Suprapubic skin (tissue), 4 donors: ENCODE data around the gene LIPH. TPM values are rescaled to one million over a fixed set of nuclear protein-coding genes. Genes with fewer than 3 reads are reported as not detected.

ENCODE experiments used
- DNase-seq, 2 donors: peaks; one replicate each; pipeline ENCODE4 v3.0.0-alpha.2; 2019; ENCODE audit warnings: low spot score in 2 of 2
- H3K27ac ChIP-seq: fragments of 200-600 bp; sonication (generic); one replicate; pipeline ENCODE4 v1.5.1; 2019
- H3K27me3 ChIP-seq: fragments of 200-600 bp; sonication (generic); one replicate; pipeline ENCODE4 v1.5.1; 2019
- H3K36me3 ChIP-seq: fragments of 200-600 bp; sonication (generic); one replicate; pipeline ENCODE4 v1.5.1; 2019
- H3K4me1 ChIP-seq: fragments of 200-600 bp; sonication (generic); one replicate; pipeline ENCODE4 v1.5.1; 2019
- H3K4me3 ChIP-seq: fragments of 200-600 bp; sonication (generic); one replicate; pipeline ENCODE4 v1.5.1; 2019; ENCODE audit warnings: mild to moderate bottlenecking
- H3K9me3 ChIP-seq: fragments of 200-600 bp; sonication (generic); one replicate; pipeline ENCODE4 v1.5.1; 2019
- EP300 ChIP-seq: sonication (generic); formaldehyde crosslinking; IDR thresholded peaks from one replicate; pipeline ENCODE4 v1.6.1; 2017; ENCODE audit warnings: antibody characterized with exemption
- POLR2A ChIP-seq, 2 donors: fragments of 450-650 bp; IDR thresholded peaks; one replicate each; pipeline ENCODE4 v1.6.1; 2017; ENCODE audit warnings: antibody characterized with exemption in 2 of 2, mild to moderate bottlenecking in 2 of 2, moderate library complexity in 2 of 2
- POLR2AphosphoS5 ChIP-seq, 3 donors: sonication (generic); formaldehyde crosslinking; IDR thresholded peaks; one replicate each; pipeline ENCODE4 v1.6.1; 2017; ENCODE audit warnings: antibody characterized with exemption in 3 of 3
- WGBS: methylation state at CpG from one replicate; pipeline ENCODE4 v1.1.5; 2018; 5-methylcytosine and 5-hydroxymethylcytosine counted together
- total RNA-seq, 4 donors: library from RNA; depleted of rRNA; stranded (reverse); fragments of >200 nt; gene quantifications; one replicate each; pipeline ENCODE4 v1.1.0, GENCODE V29; 2016
- TF ChIP-seq, protein P1 (sequence below), 2 donors: fragments of 200-600 bp in 1 of 2; fragments of 450-650 bp in 1 of 2; sonication (generic) in 1 of 2; IDR thresholded peaks; one replicate each; pipeline ENCODE4 v1.5.1; 2016 to 2019; ENCODE audit warnings: antibody characterized with exemption in 2 of 2, mild to moderate bottlenecking in 1 of 2, moderate library complexity in 1 of 2

The LIPH gene
- total RNA-seq, 4 donors from 2014 or later: 10.6 to 18.3 (median 14.7) TPM

DNA sequence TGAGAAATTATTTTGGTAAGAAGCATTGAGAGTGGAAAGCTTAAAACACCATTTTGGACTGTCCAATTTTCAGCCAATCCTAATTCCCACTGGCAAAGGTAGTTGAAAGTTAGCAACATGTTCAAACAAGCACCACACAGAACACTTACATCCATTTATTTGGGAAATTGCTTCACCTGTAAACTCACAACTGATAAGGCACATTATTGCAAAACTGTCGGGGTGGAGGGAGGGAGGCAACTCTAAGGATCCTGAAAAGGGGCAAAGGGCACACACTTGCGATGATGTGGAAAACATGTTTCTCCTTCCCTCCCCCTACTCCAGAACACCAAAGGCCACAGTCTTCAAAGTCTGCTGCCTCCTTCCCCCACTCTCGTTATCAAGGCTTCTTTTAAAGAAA lies 62.9 kb downstream of the LIPH start:
- Histone ChIP-seq H3K4me3 (no peak overlapping the region), H3K27me3 (no peaks in the 10 kb centered on the region), H3K27ac (no peak overlapping the region), H3K9me3 (no peaks in the 10 kb centered on the region), H3K36me3 (peaks cover 84% of the 10 kb centered on the region), H3K4me1 (peaks cover 10% of the 10 kb centered on the region)
- no peak for DNase-seq
- TF ChIP-seq EP300 (no peak), POLR2AphosphoS5 (IDR thresholded peaks at IDR 0.05) (no peak), POLR2A (IDR thresholded peaks at IDR 0.05) (no peak)
- TF ChIP-seq, protein P1, sequence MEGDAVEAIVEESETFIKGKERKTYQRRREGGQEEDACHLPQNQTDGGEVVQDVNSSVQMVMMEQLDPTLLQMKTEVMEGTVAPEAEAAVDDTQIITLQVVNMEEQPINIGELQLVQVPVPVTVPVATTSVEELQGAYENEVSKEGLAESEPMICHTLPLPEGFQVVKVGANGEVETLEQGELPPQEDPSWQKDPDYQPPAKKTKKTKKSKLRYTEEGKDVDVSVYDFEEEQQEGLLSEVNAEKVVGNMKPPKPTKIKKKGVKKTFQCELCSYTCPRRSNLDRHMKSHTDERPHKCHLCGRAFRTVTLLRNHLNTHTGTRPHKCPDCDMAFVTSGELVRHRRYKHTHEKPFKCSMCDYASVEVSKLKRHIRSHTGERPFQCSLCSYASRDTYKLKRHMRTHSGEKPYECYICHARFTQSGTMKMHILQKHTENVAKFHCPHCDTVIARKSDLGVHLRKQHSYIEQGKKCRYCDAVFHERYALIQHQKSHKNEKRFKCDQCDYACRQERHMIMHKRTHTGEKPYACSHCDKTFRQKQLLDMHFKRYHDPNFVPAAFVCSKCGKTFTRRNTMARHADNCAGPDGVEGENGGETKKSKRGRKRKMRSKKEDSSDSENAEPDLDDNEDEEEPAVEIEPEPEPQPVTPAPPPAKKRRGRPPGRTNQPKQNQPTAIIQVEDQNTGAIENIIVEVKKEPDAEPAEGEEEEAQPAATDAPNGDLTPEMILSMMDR (IDR thresholded peaks at IDR 0.05): no peak
- 66% methylated on average over 3 of the region's 3 CpGs for WGBS

DNA sequence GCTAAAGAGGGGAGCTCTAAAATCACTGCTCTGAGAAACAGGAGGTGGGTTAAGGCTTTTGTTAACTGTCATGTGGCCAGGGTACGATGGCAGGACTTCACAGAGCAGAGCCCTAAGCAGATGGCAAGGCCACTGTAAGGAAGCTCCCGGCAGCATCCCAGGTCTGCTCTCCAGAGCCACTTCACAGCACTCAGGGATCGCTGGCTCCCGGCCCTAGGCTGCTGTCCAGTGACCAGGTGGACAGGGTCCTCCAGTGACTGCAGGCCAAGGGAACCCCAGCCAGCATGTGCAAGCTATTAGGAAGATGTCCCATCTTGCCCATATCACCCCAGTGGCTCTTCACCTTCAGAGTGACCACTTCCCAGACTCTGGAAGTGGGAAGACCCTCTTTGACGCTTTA lies 63.9 kb downstream of the LIPH start:
- peaks cover 10% of the 10 kb centered on the region for H3K4me1 ChIP-seq
- no peak overlapping the region for H3K27ac ChIP-seq
- TF ChIP-seq POLR2AphosphoS5 (IDR thresholded peaks at IDR 0.05) (no peak), POLR2A (IDR thresholded peaks at IDR 0.05) (no peak), EP300 (no peak)
- TF ChIP-seq, protein P1 (IDR thresholded peaks at IDR 0.05): no peak
- H3K27me3 ChIP-seq: no peaks in the 10 kb centered on the region
- H3K4me3 ChIP-seq: no peak overlapping the region
- 95% methylated on average over 5 of the region's 5 CpGs for WGBS
- peaks cover 78% of the 10 kb centered on the region for H3K36me3 ChIP-seq
- no peaks in the 10 kb centered on the region for H3K9me3 ChIP-seq
- DNase-seq: no peak

DNA sequence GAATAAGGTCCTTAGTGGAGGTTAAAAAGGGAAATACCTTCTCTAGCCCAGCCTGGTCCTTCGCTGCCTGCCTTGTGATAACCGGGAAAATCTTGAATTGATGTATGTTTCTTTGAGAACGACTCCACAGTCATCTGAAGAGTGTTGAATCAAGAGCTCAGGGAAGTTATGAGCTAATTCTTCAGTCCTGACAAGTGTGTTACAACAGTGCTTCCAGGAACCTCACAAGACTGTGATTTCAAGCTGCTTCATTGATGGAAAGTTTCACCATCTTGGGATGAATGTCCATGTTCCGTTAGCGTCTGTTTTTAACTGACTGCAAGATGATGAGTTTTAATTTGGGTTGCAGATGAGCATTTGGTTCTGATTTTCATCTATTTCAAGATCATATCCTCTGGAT lies 66.0 kb downstream of the LIPH start:
- no peaks in the 10 kb centered on the region for H3K9me3 ChIP-seq
- no peaks in the 10 kb centered on the region for H3K27me3 ChIP-seq
- 87% methylated on average over 5 of the region's 5 CpGs for WGBS

DNA sequence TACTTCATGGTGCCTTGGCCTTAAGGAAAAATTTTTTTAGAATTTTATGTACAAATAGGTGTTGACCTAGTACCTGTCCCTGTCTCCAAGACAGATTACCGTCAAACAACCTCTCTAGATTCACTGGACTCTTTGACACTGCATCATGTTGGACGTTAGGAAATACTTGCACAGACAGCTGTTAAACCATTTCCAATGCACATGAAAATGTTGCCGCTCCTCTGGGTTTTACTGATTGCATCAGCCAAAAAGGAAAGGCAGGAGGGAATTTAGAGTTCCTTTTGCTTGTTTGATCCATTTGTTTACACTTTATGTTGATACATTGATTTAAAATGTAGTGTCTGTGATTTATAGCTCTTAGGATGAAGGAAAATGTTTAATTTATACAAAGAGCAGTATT lies 68.1 kb downstream of the LIPH start:
- peaks cover 2% of the 10 kb centered on the region for H3K4me1 ChIP-seq
- H3K4me3 ChIP-seq: no peak overlapping the region
- no peaks in the 10 kb centered on the region for H3K27me3 ChIP-seq
- H3K36me3 ChIP-seq: peaks cover 63% of the 10 kb centered on the region
- WGBS: 91% methylated on average over 3 of the region's 3 CpGs
- no peaks in the 10 kb centered on the region for H3K9me3 ChIP-seq
- TF ChIP-seq POLR2AphosphoS5 (IDR thresholded peaks at IDR 0.05) (no peak), POLR2A (IDR thresholded peaks at IDR 0.05) (no peak), EP300 (no peak)
- TF ChIP-seq, protein P1 (IDR thresholded peaks at IDR 0.05): no peak
- DNase-seq: no peak
- H3K27ac ChIP-seq: no peak overlapping the region

More for the DNA sequence above, 66.0 kb downstream of the LIPH start:
- TF ChIP-seq, protein P1 (IDR thresholded peaks at IDR 0.05): no peak
- TF ChIP-seq EP300 (no peak), POLR2A (IDR thresholded peaks at IDR 0.05) (no peak), POLR2AphosphoS5 (IDR thresholded peaks at IDR 0.05) (no peak)
- Histone ChIP-seq H3K27ac (no peak overlapping the region), H3K4me3 (no peak overlapping the region), H3K36me3 (peaks cover 66% of the 10 kb centered on the region), H3K4me1 (peaks cover 10% of the 10 kb centered on the region)
- DNase-seq: no peak

DNA sequence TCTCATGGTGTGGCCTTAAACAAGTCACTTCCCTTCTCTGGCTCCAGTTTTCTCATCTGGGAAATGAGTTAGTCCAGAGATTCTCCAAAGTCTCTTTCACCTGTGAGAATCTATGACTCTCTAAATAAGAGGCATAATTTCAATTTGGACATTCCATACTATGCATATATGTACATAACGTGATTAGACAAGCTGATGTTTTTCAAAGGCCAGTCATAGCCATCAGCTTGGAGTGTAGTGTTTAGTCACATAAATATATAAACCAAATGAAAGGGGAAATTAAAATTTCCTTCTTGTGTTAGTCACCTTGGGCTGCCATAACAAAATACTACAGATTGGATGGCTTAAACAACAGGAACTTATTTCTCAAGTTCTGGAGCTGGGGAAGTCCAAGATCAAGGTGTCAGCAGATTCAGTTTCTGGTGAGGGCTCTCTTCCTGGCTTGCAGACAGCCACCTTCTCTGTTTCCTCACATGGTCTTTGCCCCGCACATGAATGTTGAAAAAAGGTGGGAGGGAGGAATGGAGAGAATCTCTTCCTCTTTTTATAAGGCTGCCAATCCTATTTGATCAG lies 72.9 kb downstream of the LIPH start:
- Histone ChIP-seq H3K9me3 (no peaks in the 10 kb centered on the region), H3K36me3 (peaks cover 42% of the 10 kb centered on the region), H3K4me1 (no peaks in the 10 kb centered on the region), H3K27ac (no peak overlapping the region), H3K4me3 (no peak overlapping the region), H3K27me3 (no peaks in the 10 kb centered on the region)
- WGBS: 98% methylated on average over 2 of the region's 2 CpGs
- no peak for DNase-seq
- TF ChIP-seq POLR2A (IDR thresholded peaks at IDR 0.05): no peak
- TF ChIP-seq EP300: no peak
- TF ChIP-seq, protein P1 (IDR thresholded peaks at IDR 0.05): no peak
- no peak for TF ChIP-seq POLR2AphosphoS5 (IDR thresholded peaks at IDR 0.05)
